HG02571 (cell line): Measurements from ENCODE around the gene MVP.
"Not testable (repeated sequence)": the region's sequence is repeated elsewhere in the genome, so short reads cannot be mapped to it uniquely, and the experiment has no call there.

Source experiments
- ATAC-seq: cut with Tn5 transposase; IDR thresholded peaks from one replicate; pipeline ENCODE4 v1.9.1; 2021; ENCODE audit warnings: mild to moderate bottlenecking, moderate library complexity; ENCODE audit not compliant: unreplicated experiment

MVP gene

GRCh38 chr16:29820271-29820701 is at the start of gene MVP:
Gene MVP, plus strand, starts transcription at chr16:29820462. Its CDS starts 10,088 bp downstream, at chr16:29830550.
- ATAC-seq = no peak

- not testable (repeated sequence) for ATAC-seq
These were observed 47.9 kb upstream of the MVP start for GRCh38 chr16:29772330-29772729.

GRCh38 chr16:29774730-29775129 is 45.5 kb upstream of the MVP start:
- no peak for ATAC-seq

GRCh38 chr16:29775742-29776408 is 44.4 kb upstream of the MVP start:
- ATAC-seq = no peak

GRCh38 chr16:29777576-29778350 is 42.5 kb upstream of the MVP start, which contains the start of gene ZG16:
Gene ZG16, plus strand, starts transcription at chr16:29778256. Its CDS starts 1,011 bp downstream, at chr16:29779267.
- ATAC-seq = no peak

GRCh38 chr16:29779474-29779873 is 40.8 kb upstream of the MVP start:
- no peak for ATAC-seq

GRCh38 chr16:29783094-29783953 is 36.9 kb upstream of the MVP start:
- not testable (repeated sequence) for ATAC-seq

GRCh38 chr16:29784157-29784556 is 36.1 kb upstream of the MVP start:
- ATAC-seq = no peak

- no peak for ATAC-seq
These were observed 35.3 kb upstream of the MVP start for GRCh38 chr16:29784901-29785500.

- not testable (repeated sequence) for ATAC-seq
These were observed 33.1 kb upstream of the MVP start for GRCh38 chr16:29787155-29787554.

GRCh38 chr16:29789775-29790182 is 30.5 kb upstream of the MVP start:
- no peak for ATAC-seq

GRCh38 chr16:29790183-29790948 is 29.9 kb upstream of the MVP start, which contains the start of gene KIF22:
Gene KIF22, plus strand, starts transcription at chr16:29790751. Its CDS starts 9 bp downstream, at chr16:29790760.
- ATAC-seq = peak; percentile 93

GRCh38 chr16:29790949-29791844 is 29.1 kb upstream of the MVP start:
- peak; percentile 28 for ATAC-seq

- ATAC-seq = no peak
These were observed 28.1 kb upstream of the MVP start for GRCh38 chr16:29791845-29792807.

GRCh38 chr16:29793153-29793552 is 27.1 kb upstream of the MVP start:
- ATAC-seq = not testable (repeated sequence)

GRCh38 chr16:29794231-29794710 is 26.0 kb upstream of the MVP start:
- no peak for ATAC-seq

GRCh38 chr16:29802416-29802935 is 17.8 kb upstream of the MVP start:
- no peak for ATAC-seq
